A549 (cell line): Measurements from ENCODE around the gene ARHGAP5. TPM values are rescaled to one million over a fixed set of nuclear protein-coding genes. Genes with fewer than 3 reads are reported as not detected.

ENCODE experiments used
- ATAC-seq, 2 experiments: fragments of 200-7000 bp in 1 of 2; fragments of >200 bp in 1 of 2; cut with Nextera tagmentation in 1 of 2; cut with Tn5 transposase in 1 of 2; 3 replicates each; pipeline versions ENCODE4 v1.8.0 to v1.9.1; 2018 to 2020; ENCODE audit warnings: mild to moderate bottlenecking in 1 of 2, moderate library complexity in 1 of 2
- CTCF ChIA-PET: fragments of 300-600 bp; sonication (Branson Sonifier 250); formaldehyde crosslinking; extraction: SDS; loops from one replicate; lab custom pipeline; 2021; ENCODE audit warnings: antibody characterized with exemption, inconsistent platforms; lab: Yijun Ruan, JAX
- POLR2A ChIA-PET: fragments of 350-600 bp; formaldehyde crosslinking; extraction: SDS; loops from one replicate; lab custom pipeline; 2021; ENCODE audit warnings: antibody characterized with exemption, inconsistent platforms; lab: Yijun Ruan, JAX
- DNase-seq, 2 experiments: peaks; one replicate each; pipeline versions ENCODE4 v3.0.0 to v3.0.0-alpha.2; 2011 to 2016; ENCODE audit warnings: low read depth in 1 of 2, low spot score in 1 of 2
- FAIRE-seq: peaks from 2 replicates; lab custom pipeline; 2011; peaks lifted over from hg19 to GRCh38; lab: Jason Lieb, UNC
- H3K27ac ChIP-seq, 2 experiments: fragments of >200 bp; sonication (Bioruptor Twin); formaldehyde crosslinking; 3 replicates each; pipeline ENCODE4 v1.5.1; 2016 to 2017
- H3K4me1 ChIP-seq: fragments of >200 bp; sonication (Bioruptor Twin); formaldehyde crosslinking; 3 replicates; pipeline ENCODE4 v1.6.1; 2016
- H3K4me2 ChIP-seq: fragments of >200 bp; sonication (Bioruptor Twin); formaldehyde crosslinking; 3 replicates; pipeline ENCODE4 v1.6.1; 2016
- H3K4me3 ChIP-seq: fragments of >200 bp; sonication (Bioruptor Twin); formaldehyde crosslinking; 3 replicates; pipeline ENCODE4 v1.5.1; 2016
- H3K9me3 ChIP-seq: fragments of >200 bp; sonication (Bioruptor Twin); formaldehyde crosslinking; 3 replicates; pipeline ENCODE4 v1.6.1; 2016
- CBX2 ChIP-seq: fragments of 200-600 bp; sonication (generic); IDR thresholded peaks from 2 replicates; pipeline ENCODE4 v1.6.1; 2016; ENCODE audit warnings: low read depth, mild to moderate bottlenecking, borderline replicate concordance
- CEBPB ChIP-seq, 2 experiments: fragments of >200 bp in 1 of 2; sonication (Bioruptor Twin) in 1 of 2; formaldehyde crosslinking in 1 of 2; IDR thresholded peaks; 2 replicates each; pipeline ENCODE4 v1.6.1; 2012 to 2016
- EHF ChIP-seq: fragments of 250-450 bp; sonication (Bioruptor Pico); IDR thresholded peaks from 2 replicates; pipeline ENCODE4 v1.5.0; 2020; ENCODE audit warnings: mild to moderate bottlenecking
- EHMT2 ChIP-seq: fragments of 200-600 bp; sonication (generic); IDR thresholded peaks from 2 replicates; pipeline ENCODE4 v1.6.1; 2016; ENCODE audit warnings: antibody characterized with exemption, low read depth, mild to moderate bottlenecking, moderate library complexity
- FOSL2 ChIP-seq, 2 experiments: fragments of 450-650 bp in 1 of 2; fragments of >200 bp in 1 of 2; sonication (Bioruptor Twin) in 1 of 2; formaldehyde crosslinking; IDR thresholded peaks; 2 replicates each; pipeline versions ENCODE4 v1.5.0 to v1.6.1; 2016 to 2020; ENCODE audit warnings: mild to moderate bottlenecking in 1 of 2, moderate library complexity in 1 of 2
- FOXS1 ChIP-seq: fragments of 250-450 bp; sonication (Bioruptor Pico); IDR thresholded peaks from 2 replicates; pipeline ENCODE4 v1.5.0; 2020; ENCODE audit warnings: mild to moderate bottlenecking, moderate library complexity
- GATA3 ChIP-seq: IDR thresholded peaks from 2 replicates; pipeline ENCODE4 v1.6.1; 2012; ENCODE audit warnings: borderline replicate concordance
- JUN ChIP-seq, 2 experiments: fragments of >200 bp; sonication (Bioruptor Twin); formaldehyde crosslinking; IDR thresholded peaks; 2 replicates in 1 of 2; 3 replicates in 1 of 2; pipeline ENCODE4 v1.6.1; 2016 to 2017
- KDM5A ChIP-seq: fragments of 200-600 bp; sonication (generic); IDR thresholded peaks from 2 replicates; pipeline ENCODE4 v1.6.1; 2016; ENCODE audit warnings: antibody characterized with exemption, mild to moderate bottlenecking
- MAFK ChIP-seq: fragments of 450-650 bp; IDR thresholded peaks from 2 replicates; pipeline ENCODE4 v1.6.1; 2014; ENCODE audit not compliant: partially characterized antibody
- MAZ ChIP-seq: fragments of 150-350 bp; IDR thresholded peaks from 2 replicates; pipeline ENCODE4 v1.6.1; 2014; ENCODE audit warnings: antibody characterized with exemption, low read depth, low read length, borderline replicate concordance
- NR3C1 ChIP-seq: fragments of >200 bp; sonication (Bioruptor Twin); formaldehyde crosslinking; IDR thresholded peaks from 3 replicates; pipeline ENCODE4 v1.6.1; 2017
- PHF8 ChIP-seq: fragments of 200-600 bp; sonication (generic); IDR thresholded peaks from 2 replicates; pipeline ENCODE4 v1.6.1; 2016; ENCODE audit warnings: low read depth, mild to moderate bottlenecking, antibody characterized with exemption, moderate library complexity, borderline replicate concordance
- POLR2AphosphoS2 ChIP-seq: conservative IDR thresholded peaks from 2 replicates; pipeline ENCODE4 v1.6.1; 2012; ENCODE audit warnings: low read length, improper control_type of control experiment, inconsistent platforms
- RAD21 ChIP-seq, 2 experiments: fragments of >200 bp in 1 of 2; sonication (Bioruptor Twin) in 1 of 2; formaldehyde crosslinking in 1 of 2; IDR thresholded peaks in 1 of 2; conservative IDR thresholded peaks in 1 of 2; 2 replicates in 1 of 2; 3 replicates in 1 of 2; pipeline ENCODE4 v1.6.1; 2012 to 2018; ENCODE audit warnings: inconsistent platforms in 1 of 2
- RARB ChIP-seq: fragments of 250-450 bp; sonication (Bioruptor Pico); IDR thresholded peaks from 2 replicates; pipeline ENCODE4 v1.8.0; 2021; ENCODE audit warnings: mild to moderate bottlenecking, moderate library complexity
- RNF2 ChIP-seq: fragments of 200-600 bp; sonication (generic); IDR thresholded peaks from 2 replicates; pipeline ENCODE4 v1.6.1; 2016; ENCODE audit warnings: low read depth, mild to moderate bottlenecking, antibody characterized with exemption, moderate library complexity, borderline replicate concordance
- SMC3 ChIP-seq: fragments of >200 bp; sonication (Bioruptor Twin); formaldehyde crosslinking; IDR thresholded peaks from 3 replicates; pipeline ENCODE4 v1.6.1; 2018; ENCODE audit warnings: inconsistent platforms
- ZC3H11A ChIP-seq: fragments of 450-650 bp; IDR thresholded peaks from 2 replicates; pipeline ENCODE4 v1.6.1; 2014; ENCODE audit warnings: antibody characterized with exemption, mild to moderate bottlenecking
- ZSCAN20 ChIP-seq: fragments of 250-450 bp; sonication (Bioruptor Pico); IDR thresholded peaks from 2 replicates; pipeline ENCODE4 v1.8.0; 2022; ENCODE audit warnings: mild to moderate bottlenecking, moderate library complexity
- WGBS: methylation state at CpG from one replicate; pipeline ENCODE4 v1.1.6; 2017; ENCODE audit errors: missing lambda C conversion rate; 5-methylcytosine and 5-hydroxymethylcytosine counted together
- polyA plus RNA-seq, 4 experiments: library from polyadenylated mRNA; depleted of rRNA in 3 of 4; stranded (reverse); fragments of >200 nt; fragmentation: RNase III in 1 of 4; extraction: RNeasy Plus Mini Kit Qiagen cat#74134 plus additional on column Dnase treatment in 1 of 4; gene quantifications; 2 replicates in 3 of 4; 3 replicates in 1 of 4; pipeline ENCODE4 v1.2.3, GENCODE V29; 2011 to 2017
- TF ChIP-seq, protein P1 (sequence below): fragments of 250-450 bp; sonication (Bioruptor Pico); IDR thresholded peaks from 2 replicates; pipeline ENCODE4 v1.5.0; 2020; ENCODE audit warnings: low read depth, mild to moderate bottlenecking, moderate library complexity
- TF ChIP-seq, protein P2 (sequence below): IDR thresholded peaks from 2 replicates; pipeline ENCODE4 v1.6.1; 2012
- TF ChIP-seq, protein P3 (sequence below): fragments of 450-650 bp; IDR thresholded peaks from 2 replicates; pipeline ENCODE4 v1.6.1; 2014; ENCODE audit warnings: antibody characterized with exemption

The ARHGAP5 gene
- polyA plus RNA-seq, 2 of the 4 experiments (the other 2 are of a cell fraction), result 33.6 to 66.1 TPM

DNA sequence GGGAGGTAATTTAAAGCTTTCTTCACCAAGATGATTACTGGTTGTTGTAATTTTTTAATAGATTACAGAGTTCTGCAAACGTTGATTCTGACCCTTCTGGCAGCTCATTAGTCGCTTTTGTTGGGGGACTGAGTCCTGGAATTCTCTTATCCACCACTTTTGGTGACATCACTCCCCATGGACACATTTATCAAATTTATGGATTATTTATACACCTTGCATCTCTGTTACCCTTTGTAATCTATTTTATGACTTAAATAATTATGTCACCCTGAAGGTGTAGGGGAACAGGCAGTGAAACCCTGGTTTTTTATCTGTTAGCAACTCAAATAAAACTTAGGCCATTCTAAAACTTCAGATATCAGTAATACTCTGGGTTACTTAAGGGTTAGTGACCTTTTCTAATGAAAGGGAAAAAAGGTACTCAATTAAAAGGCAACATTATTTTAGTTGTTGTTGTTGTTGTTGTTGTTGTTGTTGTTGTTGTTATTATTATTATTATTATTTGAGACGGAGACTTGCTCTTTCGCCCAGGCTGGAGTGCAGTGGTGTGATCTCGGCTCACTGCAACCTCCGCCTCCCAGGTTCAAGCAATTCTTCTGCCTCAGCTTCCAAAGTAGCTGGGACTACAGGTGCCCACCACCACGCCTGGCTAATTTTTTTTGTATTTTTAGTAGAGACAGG is 65.8 kb downstream of the ARHGAP5 start:
- CTCF ChIA-PET, result no interaction called here
- no peak for ATAC-seq
- Histone ChIP-seq H3K9me3 (peaks cover 20% of the 10 kb centered on the region), H3K4me1 (0 out of 3 replicates have a peak, but pooled peaks cover 3% of the 10 kb centered on the region), H3K27ac (no peak overlapping the region), H3K4me3 (no peak overlapping the region), H3K4me2 (no peak overlapping the region)
- FAIRE-seq, result no peak
- POLR2A ChIA-PET, result no interaction called here
- DNase-seq, result no peak
- TF ChIP-seq SMC3, result no peak
- TF ChIP-seq GATA3, result no peak
- TF ChIP-seq KDM5A, result no peak
- TF ChIP-seq EHF (CRISPR knock-in tag), result no peak
- TF ChIP-seq RARB (CRISPR knock-in tag), result no peak
- no peak for TF ChIP-seq FOSL2 (IDR thresholded peaks at IDR 0.05)
- no peak for TF ChIP-seq FOSL2 (CRISPR knock-in tag; IDR thresholded peaks at IDR 0.05)
- TF ChIP-seq, protein P1, sequence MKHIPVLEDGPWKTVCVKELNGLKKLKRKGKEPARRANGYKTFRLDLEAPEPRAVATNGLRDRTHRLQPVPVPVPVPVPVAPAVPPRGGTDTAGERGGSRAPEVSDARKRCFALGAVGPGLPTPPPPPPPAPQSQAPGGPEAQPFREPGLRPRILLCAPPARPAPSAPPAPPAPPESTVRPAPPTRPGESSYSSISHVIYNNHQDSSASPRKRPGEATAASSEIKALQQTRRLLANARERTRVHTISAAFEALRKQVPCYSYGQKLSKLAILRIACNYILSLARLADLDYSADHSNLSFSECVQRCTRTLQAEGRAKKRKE (CRISPR knock-in tag), result no peak
- TF ChIP-seq ZSCAN20 (CRISPR knock-in tag), result no peak
- TF ChIP-seq PHF8, result no peak
- TF ChIP-seq JUN (IDR thresholded peaks at IDR 0.05), result no peak
- TF ChIP-seq, protein P2, sequence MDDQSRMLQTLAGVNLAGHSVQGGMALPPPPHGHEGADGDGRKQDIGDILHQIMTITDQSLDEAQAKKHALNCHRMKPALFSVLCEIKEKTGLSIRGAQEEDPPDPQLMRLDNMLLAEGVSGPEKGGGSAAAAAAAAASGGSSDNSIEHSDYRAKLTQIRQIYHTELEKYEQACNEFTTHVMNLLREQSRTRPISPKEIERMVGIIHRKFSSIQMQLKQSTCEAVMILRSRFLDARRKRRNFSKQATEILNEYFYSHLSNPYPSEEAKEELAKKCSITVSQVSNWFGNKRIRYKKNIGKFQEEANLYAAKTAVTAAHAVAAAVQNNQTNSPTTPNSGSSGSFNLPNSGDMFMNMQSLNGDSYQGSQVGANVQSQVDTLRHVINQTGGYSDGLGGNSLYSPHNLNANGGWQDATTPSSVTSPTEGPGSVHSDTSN, result no peak
- TF ChIP-seq, all 56 proteins: peak for 0
- 89% methylated on average over 7 of the region's 7 CpGs for WGBS

DNA sequence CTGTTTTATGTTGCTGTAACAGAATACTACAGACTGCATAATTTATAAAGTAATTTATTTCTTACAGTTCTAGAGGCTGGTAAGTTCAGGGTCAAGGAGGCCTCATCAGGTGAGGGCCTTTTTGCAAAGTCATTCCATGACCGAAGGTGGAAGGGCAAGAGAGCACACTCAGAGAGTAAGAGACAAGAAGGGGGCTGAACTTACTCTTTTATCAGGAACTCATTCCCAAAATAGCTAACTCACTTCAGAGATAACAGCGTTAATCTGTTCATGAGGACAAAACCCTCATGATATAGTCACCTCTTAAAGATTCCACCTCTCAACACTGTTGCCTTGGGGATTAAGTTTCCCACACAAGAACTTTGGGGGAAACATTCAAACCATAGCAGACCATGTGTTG is 73.3 kb downstream of the ARHGAP5 start:
- FAIRE-seq (no peak), DNase-seq (peak in 1 of 2 experiments; percentile 45), ATAC-seq (peak in 1 of 2 experiments; percentile 60; a peak in 3 of 6 replicates)
- 38% methylated on average over 2 of the region's 2 CpGs for WGBS
- H3K4me1 ChIP-seq, result peaks cover 17% of the 10 kb centered on the region; the same call in 2 of the 3 replicates
- peak overlapping the region in 1 of 2 experiments; percentile 66; a peak in 3 of 6 replicates for H3K27ac ChIP-seq
- no peak overlapping the region for H3K4me3 ChIP-seq
- TF ChIP-seq MAFK, result peak; percentile 46
- TF ChIP-seq FOXS1 (CRISPR knock-in tag), result no peak
- TF ChIP-seq RAD21 (conservative IDR thresholded peaks at IDR 0.05 in 1 of 2, IDR thresholded peaks at IDR 0.05 in 1 of 2), result no peak
- no peak for TF ChIP-seq CBX2
- TF ChIP-seq RNF2, result no peak
- no peak for TF ChIP-seq POLR2AphosphoS2
- no peaks in the 10 kb centered on the region for H3K9me3 ChIP-seq
- ChIA-PET CTCF (no interaction called here), POLR2A (no interaction called here)
- H3K4me2 ChIP-seq, result peak overlapping the region; percentile 2; the same call in 1 of the 3 replicates

DNA sequence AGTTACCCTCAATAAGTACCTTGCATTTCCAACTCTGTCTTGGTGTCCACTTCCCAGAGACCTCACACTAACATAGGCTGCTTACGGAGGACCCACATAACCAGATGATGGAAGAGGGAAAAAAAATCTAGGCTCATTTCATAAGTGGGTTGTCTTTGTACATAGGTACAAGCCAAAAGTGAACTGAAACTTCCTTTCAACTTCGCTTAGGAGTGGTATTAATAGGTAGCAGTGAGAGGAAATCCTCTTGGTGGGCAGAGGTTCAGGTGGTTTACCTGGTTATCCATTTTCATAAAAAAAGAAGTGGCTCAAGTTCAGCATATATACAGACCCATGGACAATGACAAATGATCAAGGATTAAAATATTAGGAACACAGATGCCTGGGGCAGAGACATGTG is 88.9 kb downstream of the ARHGAP5 start:
- DNase-seq (no peak), ATAC-seq (0 out of 6 replicates have a peak, but pooled peaks of 1 of the 2 experiments have one; percentile 11), FAIRE-seq (no peak)
- H3K9me3 ChIP-seq, result no peaks in the 10 kb centered on the region
- H3K4me1 ChIP-seq, result no peaks in the 10 kb centered on the region
- CTCF ChIA-PET, result no interaction called here
- TF ChIP-seq, protein P2, result no peak
- no peak for TF ChIP-seq ZC3H11A
- TF ChIP-seq EHF (CRISPR knock-in tag), result no peak
- TF ChIP-seq, protein P3, sequence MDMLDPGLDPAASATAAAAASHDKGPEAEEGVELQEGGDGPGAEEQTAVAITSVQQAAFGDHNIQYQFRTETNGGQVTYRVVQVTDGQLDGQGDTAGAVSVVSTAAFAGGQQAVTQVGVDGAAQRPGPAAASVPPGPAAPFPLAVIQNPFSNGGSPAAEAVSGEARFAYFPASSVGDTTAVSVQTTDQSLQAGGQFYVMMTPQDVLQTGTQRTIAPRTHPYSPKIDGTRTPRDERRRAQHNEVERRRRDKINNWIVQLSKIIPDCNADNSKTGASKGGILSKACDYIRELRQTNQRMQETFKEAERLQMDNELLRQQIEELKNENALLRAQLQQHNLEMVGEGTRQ, result no peak
- no peak for TF ChIP-seq NR3C1
- no peak for TF ChIP-seq SMC3
- TF ChIP-seq CEBPB (IDR thresholded peaks at IDR 0.05), result no peak
- TF ChIP-seq EHMT2, result no peak
- TF ChIP-seq MAZ, result no peak
- 69% methylated on average over 2 of the region's 2 CpGs for WGBS
- H3K27ac ChIP-seq, result no peak overlapping the region
- POLR2A ChIA-PET, result no interaction called here
- no peak overlapping the region for H3K4me3 ChIP-seq
- no peak overlapping the region for H3K4me2 ChIP-seq
